A549 (cell line): ENCODE data around the gene SON. TPM values are rescaled to one million over a fixed set of nuclear protein-coding genes. Genes with fewer than 3 reads are reported as not detected.

ENCODE experiments used
- ATAC-seq, 2 experiments: fragments of 200-7000 bp in 1 of 2; fragments of >200 bp in 1 of 2; cut with Nextera tagmentation in 1 of 2; cut with Tn5 transposase in 1 of 2; 3 replicates each; pipeline versions ENCODE4 v1.8.0 to v1.9.1; 2018 to 2020; ENCODE audit warnings: mild to moderate bottlenecking in 1 of 2, moderate library complexity in 1 of 2
- CTCF ChIA-PET: fragments of 300-600 bp; sonication (Branson Sonifier 250); formaldehyde crosslinking; extraction: SDS; loops from one replicate; lab custom pipeline; 2021; ENCODE audit warnings: antibody characterized with exemption, inconsistent platforms; lab: Yijun Ruan, JAX
- POLR2A ChIA-PET: fragments of 350-600 bp; formaldehyde crosslinking; extraction: SDS; loops from one replicate; lab custom pipeline; 2021; ENCODE audit warnings: antibody characterized with exemption, inconsistent platforms; lab: Yijun Ruan, JAX
- DNase-seq, 2 experiments: peaks; one replicate each; pipeline versions ENCODE4 v3.0.0 to v3.0.0-alpha.2; 2011 to 2016; ENCODE audit warnings: low read depth in 1 of 2, low spot score in 1 of 2
- FAIRE-seq: peaks from 2 replicates; lab custom pipeline; 2011; peaks lifted over from hg19 to GRCh38; lab: Jason Lieb, UNC
- H3K27ac ChIP-seq, 2 experiments: fragments of >200 bp; sonication (Bioruptor Twin); formaldehyde crosslinking; 3 replicates each; pipeline ENCODE4 v1.5.1; 2016 to 2017
- H3K4me1 ChIP-seq: fragments of >200 bp; sonication (Bioruptor Twin); formaldehyde crosslinking; 3 replicates; pipeline ENCODE4 v1.6.1; 2016
- H3K4me2 ChIP-seq: fragments of >200 bp; sonication (Bioruptor Twin); formaldehyde crosslinking; 3 replicates; pipeline ENCODE4 v1.6.1; 2016
- H3K4me3 ChIP-seq: fragments of >200 bp; sonication (Bioruptor Twin); formaldehyde crosslinking; 3 replicates; pipeline ENCODE4 v1.5.1; 2016
- H3K9me3 ChIP-seq: fragments of >200 bp; sonication (Bioruptor Twin); formaldehyde crosslinking; 3 replicates; pipeline ENCODE4 v1.6.1; 2016
- CBX8 ChIP-seq: fragments of 200-600 bp; sonication (generic); IDR thresholded peaks from 2 replicates; pipeline ENCODE4 v1.6.1; 2016
- CEBPB ChIP-seq, 2 experiments: fragments of >200 bp in 1 of 2; sonication (Bioruptor Twin) in 1 of 2; formaldehyde crosslinking in 1 of 2; IDR thresholded peaks; 2 replicates each; pipeline ENCODE4 v1.6.1; 2012 to 2016
- CHD2 ChIP-seq: fragments of 150-350 bp; IDR thresholded peaks from 2 replicates; pipeline ENCODE4 v1.6.1; 2014; ENCODE audit warnings: low read length; ENCODE audit not compliant: partially characterized antibody
- EHF ChIP-seq: fragments of 250-450 bp; sonication (Bioruptor Pico); IDR thresholded peaks from 2 replicates; pipeline ENCODE4 v1.5.0; 2020; ENCODE audit warnings: mild to moderate bottlenecking
- EHMT2 ChIP-seq: fragments of 200-600 bp; sonication (generic); IDR thresholded peaks from 2 replicates; pipeline ENCODE4 v1.6.1; 2016; ENCODE audit warnings: antibody characterized with exemption, low read depth, mild to moderate bottlenecking, moderate library complexity
- EP300 ChIP-seq, 2 experiments: fragments of >200 bp; sonication (Bioruptor Twin); formaldehyde crosslinking; IDR thresholded peaks; 2 replicates in 1 of 2; 3 replicates in 1 of 2; pipeline ENCODE4 v1.6.1; 2016 to 2017
- FOSB ChIP-seq: fragments of 250-450 bp; sonication (Bioruptor Pico); IDR thresholded peaks from 2 replicates; pipeline ENCODE4 v1.5.0; 2020; ENCODE audit warnings: mild to moderate bottlenecking, moderate library complexity
- FOXS1 ChIP-seq: fragments of 250-450 bp; sonication (Bioruptor Pico); IDR thresholded peaks from 2 replicates; pipeline ENCODE4 v1.5.0; 2020; ENCODE audit warnings: mild to moderate bottlenecking, moderate library complexity
- GATA3 ChIP-seq: IDR thresholded peaks from 2 replicates; pipeline ENCODE4 v1.6.1; 2012; ENCODE audit warnings: borderline replicate concordance
- HOXB13 ChIP-seq: fragments of 250-450 bp; sonication (Bioruptor Pico); IDR thresholded peaks from 2 replicates; pipeline ENCODE4 v1.5.0; 2020; ENCODE audit warnings: low read depth, mild to moderate bottlenecking, moderate library complexity
- JUN ChIP-seq, 2 experiments: fragments of >200 bp; sonication (Bioruptor Twin); formaldehyde crosslinking; IDR thresholded peaks; 2 replicates in 1 of 2; 3 replicates in 1 of 2; pipeline ENCODE4 v1.6.1; 2016 to 2017
- KDM5A ChIP-seq: fragments of 200-600 bp; sonication (generic); IDR thresholded peaks from 2 replicates; pipeline ENCODE4 v1.6.1; 2016; ENCODE audit warnings: antibody characterized with exemption, mild to moderate bottlenecking
- MAZ ChIP-seq: fragments of 150-350 bp; IDR thresholded peaks from 2 replicates; pipeline ENCODE4 v1.6.1; 2014; ENCODE audit warnings: antibody characterized with exemption, low read depth, low read length, borderline replicate concordance
- NPAS2 ChIP-seq: fragments of 250-450 bp; sonication (Bioruptor Pico); IDR thresholded peaks from 2 replicates; pipeline ENCODE4 v1.8.0; 2022; ENCODE audit warnings: mild to moderate bottlenecking, moderate library complexity, borderline replicate concordance
- POLR2A ChIP-seq: IDR thresholded peaks from 2 replicates; pipeline ENCODE4 v1.6.1; 2012; ENCODE audit warnings: mild to moderate bottlenecking, low read length
- POLR2AphosphoS2 ChIP-seq: conservative IDR thresholded peaks from 2 replicates; pipeline ENCODE4 v1.6.1; 2012; ENCODE audit warnings: low read length, improper control_type of control experiment, inconsistent platforms
- RFX5 ChIP-seq: fragments of 450-650 bp; IDR thresholded peaks from 2 replicates; pipeline ENCODE4 v1.7.1; 2014; ENCODE audit warnings: antibody characterized with exemption, mild to moderate bottlenecking, moderate library complexity
- SMC3 ChIP-seq: fragments of >200 bp; sonication (Bioruptor Twin); formaldehyde crosslinking; IDR thresholded peaks from 3 replicates; pipeline ENCODE4 v1.6.1; 2018; ENCODE audit warnings: inconsistent platforms
- TP53 ChIP-seq: fragments of 250-450 bp; sonication (Bioruptor Pico); IDR thresholded peaks from 2 replicates; pipeline ENCODE4 v1.5.0; 2021; ENCODE audit warnings: mild to moderate bottlenecking, moderate library complexity
- ZC3H11A ChIP-seq: fragments of 450-650 bp; IDR thresholded peaks from 2 replicates; pipeline ENCODE4 v1.6.1; 2014; ENCODE audit warnings: antibody characterized with exemption, mild to moderate bottlenecking
- ZNF302 ChIP-seq: fragments of 250-450 bp; sonication (Bioruptor Pico); IDR thresholded peaks from 2 replicates; pipeline ENCODE4 v1.9.0; 2021; ENCODE audit warnings: inconsistent platforms, mild to moderate bottlenecking, moderate library complexity
- WGBS: methylation state at CpG from one replicate; pipeline ENCODE4 v1.1.6; 2017; ENCODE audit errors: missing lambda C conversion rate; 5-methylcytosine and 5-hydroxymethylcytosine counted together
- polyA plus RNA-seq, 4 experiments: library from polyadenylated mRNA; depleted of rRNA in 3 of 4; stranded (reverse); fragments of >200 nt; fragmentation: RNase III in 1 of 4; extraction: RNeasy Plus Mini Kit Qiagen cat#74134 plus additional on column Dnase treatment in 1 of 4; gene quantifications; 2 replicates in 3 of 4; 3 replicates in 1 of 4; pipeline ENCODE4 v1.2.3, GENCODE V29; 2011 to 2017
- TF ChIP-seq, protein P1 (sequence below): IDR thresholded peaks from 2 replicates; pipeline ENCODE4 v1.6.1; 2012
- TF ChIP-seq, protein P2 (sequence below): IDR thresholded peaks from 2 replicates; pipeline ENCODE4 v1.6.1; 2012
- TF ChIP-seq, protein P3 (sequence below): fragments of >200 bp; sonication (Bioruptor Twin); formaldehyde crosslinking; IDR thresholded peaks from 2 replicates; pipeline ENCODE4 v1.6.1; 2016
- TF ChIP-seq, protein P4 (sequence below): fragments of >200 bp; sonication (Bioruptor Twin); formaldehyde crosslinking; IDR thresholded peaks from 3 replicates; pipeline ENCODE4 v1.5.1; 2016

Gene SON
- polyA plus RNA-seq, 2 of the 4 experiments (the other 2 are of a cell fraction): 75.3 to 95.9 TPM

DNA sequence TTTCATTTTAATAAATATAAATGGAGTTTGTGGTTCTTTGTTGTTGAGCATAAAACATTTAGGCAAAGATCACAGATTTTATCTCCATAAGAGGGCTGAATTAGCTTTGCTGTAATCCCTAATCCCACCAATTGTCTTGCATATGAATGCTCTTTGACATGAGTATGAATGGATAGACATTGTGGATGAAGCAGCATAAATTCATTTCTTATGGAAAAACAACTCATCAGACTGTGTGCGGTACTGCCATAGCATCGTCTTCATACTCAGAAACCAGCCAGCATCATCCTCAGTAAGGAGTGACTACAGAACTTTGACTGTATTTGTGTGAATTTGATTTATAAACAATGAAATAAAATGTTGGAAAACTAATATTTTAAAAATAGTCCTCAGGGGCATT lies 19.6 kb downstream of the SON start:
- ATAC-seq: no peak
- ChIA-PET POLR2A (no interaction called here), CTCF (interaction anchor here (1.1 kb wide), 1 partner anchor 11 kb away, joined by 3 read pairs; no protein-coding TSS in a partner anchor)
- Histone ChIP-seq H3K9me3 (no peaks in the 10 kb centered on the region), H3K4me1 (no peaks in the 10 kb centered on the region), H3K4me3 (no peak overlapping the region), H3K4me2 (no peak overlapping the region), H3K27ac (no peak overlapping the region)
- WGBS: 96% methylated on average over 2 of the region's 2 CpGs
- TF ChIP-seq, protein P1, sequence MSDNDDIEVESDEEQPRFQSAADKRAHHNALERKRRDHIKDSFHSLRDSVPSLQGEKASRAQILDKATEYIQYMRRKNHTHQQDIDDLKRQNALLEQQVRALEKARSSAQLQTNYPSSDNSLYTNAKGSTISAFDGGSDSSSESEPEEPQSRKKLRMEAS: no peak
- TF ChIP-seq SMC3: no peak
- no peak for TF ChIP-seq CBX8
- no peak for TF ChIP-seq ZNF302 (CRISPR knock-in tag)
- no peak for TF ChIP-seq CHD2
- TF ChIP-seq RFX5: no peak
- TF ChIP-seq ZC3H11A: no peak
- TF ChIP-seq, protein P2, sequence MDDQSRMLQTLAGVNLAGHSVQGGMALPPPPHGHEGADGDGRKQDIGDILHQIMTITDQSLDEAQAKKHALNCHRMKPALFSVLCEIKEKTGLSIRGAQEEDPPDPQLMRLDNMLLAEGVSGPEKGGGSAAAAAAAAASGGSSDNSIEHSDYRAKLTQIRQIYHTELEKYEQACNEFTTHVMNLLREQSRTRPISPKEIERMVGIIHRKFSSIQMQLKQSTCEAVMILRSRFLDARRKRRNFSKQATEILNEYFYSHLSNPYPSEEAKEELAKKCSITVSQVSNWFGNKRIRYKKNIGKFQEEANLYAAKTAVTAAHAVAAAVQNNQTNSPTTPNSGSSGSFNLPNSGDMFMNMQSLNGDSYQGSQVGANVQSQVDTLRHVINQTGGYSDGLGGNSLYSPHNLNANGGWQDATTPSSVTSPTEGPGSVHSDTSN: no peak
- DNase-seq: no peak
- no peak for FAIRE-seq

DNA sequence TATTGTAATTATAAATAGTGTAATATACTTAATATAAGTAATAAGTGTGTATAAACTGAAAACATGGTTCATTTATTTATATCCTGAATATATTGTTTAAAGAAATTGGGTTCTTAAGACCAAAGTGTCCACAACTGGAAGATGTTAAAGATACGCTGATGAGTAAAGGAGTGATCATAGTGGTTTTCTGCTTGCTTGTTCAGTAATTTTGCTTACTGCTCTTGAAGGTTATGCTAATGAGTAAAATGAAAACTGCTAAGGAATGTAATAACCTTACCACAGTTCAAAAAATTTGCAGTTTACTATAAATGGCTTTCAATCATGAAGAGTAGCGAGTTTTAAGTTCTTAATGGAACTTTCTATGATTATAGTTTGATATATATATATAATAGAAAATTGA lies 23.7 kb downstream of the SON start:
- WGBS: 93% methylated on average over 2 of the region's 2 CpGs
- FAIRE-seq (no peak), DNase-seq (no peak), ATAC-seq (no peak)
- H3K4me2 ChIP-seq: no peak overlapping the region
- no peak overlapping the region for H3K27ac ChIP-seq
- no peaks in the 10 kb centered on the region for H3K4me1 ChIP-seq
- H3K9me3 ChIP-seq: no peaks in the 10 kb centered on the region
- ChIA-PET CTCF (interaction anchor here (1.2 kb wide), 1 partner anchor 39 kb away, joined by 3 read pairs; no protein-coding TSS in a partner anchor), POLR2A (no interaction called here)
- no peak overlapping the region for H3K4me3 ChIP-seq
- TF ChIP-seq EHF (no peak), FOSB (CRISPR knock-in tag) (no peak), NPAS2 (CRISPR knock-in tag) (no peak), FOXS1 (CRISPR knock-in tag) (no peak), MAZ (no peak), EHMT2 (no peak), EP300 (IDR thresholded peaks at IDR 0.05) (no peak)
- TF ChIP-seq, protein P3, sequence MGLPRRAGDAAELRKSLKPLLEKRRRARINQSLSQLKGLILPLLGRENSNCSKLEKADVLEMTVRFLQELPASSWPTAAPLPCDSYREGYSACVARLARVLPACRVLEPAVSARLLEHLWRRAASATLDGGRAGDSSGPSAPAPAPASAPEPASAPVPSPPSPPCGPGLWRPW: no peak

DNA sequence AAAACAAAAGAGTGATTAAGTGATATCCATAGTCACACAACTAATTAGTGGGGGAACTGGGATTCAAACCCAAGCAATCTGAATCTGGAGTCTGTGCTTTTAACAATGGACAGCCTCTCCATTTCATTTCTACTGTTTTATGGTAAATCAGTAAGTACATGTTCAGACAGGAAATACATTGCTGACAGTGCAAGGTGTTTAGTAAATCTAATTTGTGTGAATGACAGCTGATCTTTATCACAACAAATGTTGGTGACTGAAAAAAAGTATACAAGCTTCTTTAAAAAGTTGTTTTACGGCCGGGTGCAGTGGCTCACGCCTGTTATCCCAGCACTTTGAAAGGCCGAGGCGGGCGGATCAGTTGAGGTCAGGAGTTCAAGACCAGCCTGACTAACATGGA lies 25.1 kb downstream of the SON start:
- no peak for TF ChIP-seq TP53 (CRISPR knock-in tag)
- TF ChIP-seq, protein P4, sequence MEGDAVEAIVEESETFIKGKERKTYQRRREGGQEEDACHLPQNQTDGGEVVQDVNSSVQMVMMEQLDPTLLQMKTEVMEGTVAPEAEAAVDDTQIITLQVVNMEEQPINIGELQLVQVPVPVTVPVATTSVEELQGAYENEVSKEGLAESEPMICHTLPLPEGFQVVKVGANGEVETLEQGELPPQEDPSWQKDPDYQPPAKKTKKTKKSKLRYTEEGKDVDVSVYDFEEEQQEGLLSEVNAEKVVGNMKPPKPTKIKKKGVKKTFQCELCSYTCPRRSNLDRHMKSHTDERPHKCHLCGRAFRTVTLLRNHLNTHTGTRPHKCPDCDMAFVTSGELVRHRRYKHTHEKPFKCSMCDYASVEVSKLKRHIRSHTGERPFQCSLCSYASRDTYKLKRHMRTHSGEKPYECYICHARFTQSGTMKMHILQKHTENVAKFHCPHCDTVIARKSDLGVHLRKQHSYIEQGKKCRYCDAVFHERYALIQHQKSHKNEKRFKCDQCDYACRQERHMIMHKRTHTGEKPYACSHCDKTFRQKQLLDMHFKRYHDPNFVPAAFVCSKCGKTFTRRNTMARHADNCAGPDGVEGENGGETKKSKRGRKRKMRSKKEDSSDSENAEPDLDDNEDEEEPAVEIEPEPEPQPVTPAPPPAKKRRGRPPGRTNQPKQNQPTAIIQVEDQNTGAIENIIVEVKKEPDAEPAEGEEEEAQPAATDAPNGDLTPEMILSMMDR: no peak
- TF ChIP-seq EHMT2: no peak
- no peak for TF ChIP-seq HOXB13 (CRISPR knock-in tag)
- TF ChIP-seq KDM5A: no peak
- TF ChIP-seq GATA3: no peak
- no peak for TF ChIP-seq POLR2AphosphoS2
- no peak for TF ChIP-seq JUN (IDR thresholded peaks at IDR 0.05)
- no peak for TF ChIP-seq EP300 (IDR thresholded peaks at IDR 0.05)
- no peak for TF ChIP-seq FOSB (CRISPR knock-in tag)
- TF ChIP-seq CEBPB (IDR thresholded peaks at IDR 0.05): no peak
- TF ChIP-seq, protein P2: no peak
- TF ChIP-seq POLR2A: no peak
- TF ChIP-seq CHD2: no peak
- no peak overlapping the region for H3K4me2 ChIP-seq
- no peaks in the 10 kb centered on the region for H3K4me1 ChIP-seq
- H3K27ac ChIP-seq: no peak overlapping the region
- POLR2A ChIA-PET: interaction anchor here (0.8 kb wide), 1 partner anchor 21 kb away, joined by 3 read pairs; the partner anchor contains the start of gene DONSON
- CTCF ChIA-PET: no interaction called here
- no peak overlapping the region for H3K4me3 ChIP-seq
- 90% methylated on average over 6 of the region's 6 CpGs for WGBS
- DNase-seq (no peak), ATAC-seq (no peak), FAIRE-seq (no peak)
- H3K9me3 ChIP-seq: no peaks in the 10 kb centered on the region
